HG03135 (cell line): ENCODE results near the gene ITGA11.
"Not testable (repeated sequence)": the region's sequence is repeated elsewhere in the genome, so short reads cannot be mapped to it uniquely, and the experiment has no call there.

Experiments
- ATAC-seq: cut with Tn5 transposase; IDR thresholded peaks from one replicate; pipeline ENCODE4 v1.9.1; 2021; ENCODE audit warnings: mild to moderate bottlenecking, moderate library complexity; ENCODE audit not compliant: unreplicated experiment

Gene ITGA11

DNA sequence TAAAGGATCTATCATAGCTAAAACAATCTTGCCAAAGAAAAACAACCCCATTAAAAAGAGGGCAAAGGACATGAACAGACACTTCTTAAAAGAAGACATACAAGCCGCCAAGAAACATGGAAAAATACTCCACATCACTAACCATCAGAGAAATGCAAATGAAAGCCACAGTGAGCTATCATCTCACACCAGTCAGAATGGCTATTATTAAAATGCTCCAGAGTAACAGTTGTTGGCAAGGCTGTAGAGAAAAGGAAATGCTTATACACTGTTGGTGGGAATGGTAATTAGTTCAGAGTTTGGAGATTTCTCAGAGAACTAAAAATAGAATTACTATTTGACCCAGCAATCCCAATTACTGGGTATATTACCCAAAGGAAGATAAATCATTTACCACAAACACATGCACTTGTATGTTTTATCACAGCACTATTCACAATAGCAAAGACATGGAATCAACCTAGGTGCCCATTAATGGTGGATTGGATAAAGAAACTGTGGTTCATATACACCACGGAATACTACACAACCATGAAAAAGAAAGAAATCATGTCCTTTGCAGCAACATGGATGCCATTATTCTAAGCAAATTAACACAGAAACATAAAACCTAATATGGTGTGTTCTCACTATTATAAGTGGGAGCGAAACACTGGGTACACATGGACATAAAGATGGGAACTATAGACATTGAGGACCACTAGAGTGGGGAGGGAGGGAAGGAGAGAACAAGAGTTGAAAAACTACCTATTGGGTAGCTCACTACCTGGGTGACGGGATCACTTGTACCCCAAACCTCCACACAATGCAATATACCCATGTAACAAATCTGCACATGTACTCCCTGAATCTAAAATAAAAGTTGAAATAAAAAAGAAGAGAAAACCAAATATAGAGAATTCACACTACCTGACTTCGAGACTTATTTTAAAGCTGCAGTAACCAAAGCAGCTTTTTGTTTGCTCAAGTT is 32.6 kb downstream of the ITGA11 start:
- ATAC-seq = no peak

DNA sequence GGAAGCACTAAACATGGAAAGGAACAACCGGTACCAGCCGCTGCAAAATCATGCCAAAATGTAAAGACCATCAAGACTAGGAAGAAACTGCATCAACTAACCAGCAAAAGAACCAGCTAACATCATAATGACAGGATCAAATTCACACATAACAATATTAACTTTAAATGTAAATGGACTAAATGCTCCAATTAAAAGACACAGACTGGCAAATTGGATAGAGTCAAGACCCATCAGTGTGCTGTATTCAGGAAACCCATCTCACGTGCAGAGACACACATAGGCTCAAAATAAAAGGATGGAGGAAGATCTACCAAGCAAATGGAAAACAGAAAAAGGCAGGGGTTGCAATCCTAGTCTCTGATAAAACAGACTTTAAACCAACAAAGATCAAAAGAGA is 34.0 kb downstream of the ITGA11 start:
- not testable (repeated sequence) for ATAC-seq

DNA sequence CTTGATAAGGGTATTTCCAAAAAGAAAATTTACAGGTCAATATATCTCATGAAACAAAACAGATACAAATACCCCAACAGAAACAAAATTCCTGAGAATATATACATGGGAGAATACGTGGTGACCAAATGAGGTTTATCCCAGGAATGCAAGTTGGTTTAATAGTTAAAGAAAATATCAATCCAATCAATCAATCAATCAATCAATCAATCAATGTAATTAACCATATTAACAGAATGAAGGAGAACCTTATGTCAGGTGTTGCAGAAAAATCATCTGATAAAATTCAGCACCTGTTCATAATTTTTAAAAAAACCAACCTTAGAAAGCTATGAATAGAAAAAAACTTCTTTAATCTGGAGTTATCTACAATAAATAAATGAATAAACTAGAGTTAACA is 35.9 kb downstream of the ITGA11 start:
- ATAC-seq = no peak

DNA sequence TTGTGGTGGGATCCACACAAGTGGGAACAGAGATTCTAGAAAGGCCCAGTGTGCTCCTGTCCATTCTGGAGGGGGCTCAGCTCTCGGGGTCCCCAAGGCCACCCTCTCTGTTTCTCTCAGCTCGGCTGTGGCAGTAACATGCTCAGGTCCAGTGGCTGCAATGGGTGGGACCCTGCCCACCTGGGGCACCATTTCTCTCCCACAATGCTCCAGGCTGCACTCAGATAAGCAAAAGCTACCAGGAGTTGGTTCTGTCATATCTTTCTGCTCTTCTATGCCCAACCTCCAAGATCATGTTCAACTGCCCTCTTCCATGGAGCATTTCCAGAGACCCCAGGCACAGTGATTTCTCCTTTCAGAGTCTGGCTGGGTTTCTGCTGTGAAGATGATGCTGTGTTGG is 40.8 kb downstream of the ITGA11 start:
- no peak for ATAC-seq

DNA sequence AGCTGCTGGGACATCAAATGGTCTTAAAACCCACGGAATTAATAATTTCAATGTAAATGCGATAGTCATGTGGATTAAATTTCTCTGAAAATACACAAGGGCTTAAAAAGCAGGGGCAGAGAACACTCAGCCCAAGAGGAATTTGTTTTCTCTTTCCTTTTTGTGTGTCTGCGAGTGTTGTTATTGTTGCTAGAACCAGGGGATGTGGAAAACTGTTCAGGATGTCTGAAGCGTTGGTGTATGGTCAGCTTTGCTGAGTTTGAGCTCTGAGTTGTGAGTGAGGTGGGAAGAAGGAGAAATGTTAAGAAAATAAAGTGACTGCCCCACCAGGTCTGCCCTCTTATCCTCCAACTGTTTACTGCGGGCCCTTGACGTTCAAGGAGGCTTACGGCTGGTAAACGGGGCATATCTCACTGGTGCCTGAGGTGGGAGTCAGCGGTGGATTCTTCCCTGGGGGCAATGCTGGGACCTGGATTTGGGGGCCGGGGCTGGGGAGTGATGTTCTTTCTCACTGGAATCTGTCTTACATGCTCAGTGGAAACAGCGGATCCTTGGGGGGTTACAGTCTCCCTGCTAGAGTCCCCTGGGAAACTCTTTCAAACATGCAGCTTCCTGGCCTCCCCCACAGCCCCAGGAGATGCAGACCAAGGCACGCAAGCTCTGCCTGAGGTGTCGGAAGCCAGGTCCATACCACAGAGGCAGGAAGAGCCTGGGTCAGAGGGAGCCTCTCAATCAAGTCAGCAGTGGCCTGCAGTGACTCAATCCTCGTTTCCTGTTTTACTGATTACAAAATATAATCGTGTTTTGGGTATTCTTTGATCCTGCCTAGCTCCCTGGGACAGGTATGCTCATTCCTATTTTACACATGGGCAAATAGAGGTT is 41.8 kb downstream of the ITGA11 start:
- no peak for ATAC-seq

DNA sequence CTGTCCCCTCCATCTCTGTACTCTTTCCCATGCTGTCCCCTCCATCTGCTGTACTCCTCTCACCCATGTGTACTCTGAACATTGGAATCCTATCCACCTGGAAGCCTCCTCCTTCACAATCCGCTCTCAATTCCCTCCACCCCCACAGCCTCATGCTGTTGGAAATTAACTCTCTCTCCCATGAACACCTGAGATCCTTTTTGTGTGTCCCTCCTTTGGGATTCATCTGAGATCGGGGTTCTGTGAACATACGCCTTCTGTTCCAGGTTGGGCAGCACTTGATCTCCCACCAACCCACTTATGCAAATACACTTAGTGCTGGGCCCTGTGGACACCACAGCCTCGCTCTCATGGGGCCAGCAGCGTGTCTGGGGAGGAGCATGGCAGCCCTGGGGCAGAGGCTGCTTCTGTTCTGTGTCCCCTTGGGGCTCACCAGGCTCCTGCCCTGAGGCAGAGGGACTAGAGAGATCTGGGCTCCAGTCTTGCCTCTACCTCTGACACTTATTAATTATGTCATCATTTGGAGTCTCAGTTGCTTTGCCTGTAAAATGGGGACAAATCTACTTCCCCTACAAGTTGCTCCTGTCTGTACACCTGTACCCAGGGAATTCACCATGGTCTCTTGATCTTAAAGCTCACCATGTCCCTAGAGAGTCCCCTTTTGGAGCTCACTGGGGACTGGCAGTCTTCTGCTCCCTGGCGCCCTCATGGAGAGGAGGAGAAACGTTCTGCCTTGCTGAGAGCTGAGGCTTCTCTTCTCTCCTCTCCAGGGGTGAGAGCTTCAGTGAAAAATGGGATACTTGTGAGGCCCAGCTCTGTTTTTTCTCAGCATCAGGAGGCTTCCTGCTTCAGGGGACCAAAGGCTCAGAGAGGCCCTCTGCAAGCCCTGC is 42.7 kb downstream of the ITGA11 start:
- ATAC-seq = no peak

DNA sequence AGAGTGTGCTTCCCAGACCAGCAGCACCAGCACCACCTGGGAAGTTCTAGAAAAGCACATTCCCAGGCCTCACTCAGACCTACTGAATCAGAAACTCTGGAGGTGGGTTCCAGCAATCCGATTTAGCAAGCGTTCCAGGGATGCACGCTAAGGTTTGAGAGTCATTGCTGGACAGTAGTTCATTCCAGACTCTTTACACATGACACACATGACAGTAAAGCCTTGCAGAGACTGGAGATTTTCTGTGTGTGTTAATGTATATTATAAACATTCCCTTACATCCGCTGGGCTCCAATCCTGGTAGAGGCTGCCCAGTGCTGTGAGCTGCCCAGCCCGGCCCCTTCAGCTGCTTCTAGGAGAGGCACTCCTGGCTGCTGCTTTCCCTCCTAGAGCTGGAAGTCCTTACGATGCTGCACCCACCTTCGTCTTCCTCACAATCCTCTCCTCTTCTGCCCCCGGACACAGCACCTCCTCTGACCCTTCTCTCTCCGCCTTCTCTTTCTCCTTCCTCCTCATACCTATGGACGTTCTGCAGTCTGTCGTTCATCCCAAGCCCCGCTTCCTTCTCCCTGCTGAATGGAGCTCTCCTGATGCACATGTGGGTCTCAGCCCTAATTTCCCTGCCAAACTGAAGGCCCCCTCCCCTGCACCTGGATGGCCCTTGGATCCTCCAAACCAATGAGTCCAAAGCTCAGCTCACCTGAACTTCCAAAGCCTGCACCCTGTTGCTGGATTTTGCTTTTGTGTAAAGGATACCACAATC is 44.4 kb downstream of the ITGA11 start:
- no peak for ATAC-seq

DNA sequence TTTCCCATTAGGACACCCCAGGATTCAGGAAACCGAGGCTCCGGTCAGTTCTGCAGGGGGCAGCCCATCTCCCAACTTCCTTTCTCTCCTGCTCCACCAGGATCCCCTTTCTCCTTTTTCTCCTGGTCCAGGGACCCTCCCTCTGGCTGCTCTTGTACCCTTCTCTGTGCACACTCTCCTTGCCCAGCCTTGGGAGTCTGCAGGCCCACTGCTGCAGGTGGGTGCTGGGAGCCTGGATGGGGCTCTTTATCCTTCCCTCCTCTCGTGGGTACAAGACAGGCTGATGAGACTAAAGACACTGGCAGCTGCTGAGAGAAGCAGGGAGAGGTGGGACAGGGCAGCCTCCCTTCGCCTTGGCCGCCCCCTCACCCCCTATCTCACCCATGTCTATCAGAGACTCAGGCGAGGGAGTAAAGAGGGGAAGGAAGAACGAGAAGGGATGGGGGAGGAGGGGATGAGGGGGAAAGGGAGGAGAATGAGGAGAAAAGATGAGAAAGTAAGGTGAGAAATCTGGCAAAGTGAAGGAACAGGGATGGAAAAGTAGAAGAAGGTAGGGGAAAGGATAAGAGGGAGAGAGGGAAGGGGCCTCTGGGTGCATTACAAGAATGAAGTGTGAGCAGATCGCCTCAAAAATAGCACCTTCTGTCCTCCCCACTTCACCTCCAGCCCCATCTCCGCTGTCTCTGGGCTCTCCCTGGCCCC is 45.2 kb downstream of the ITGA11 start:
- ATAC-seq = no peak

DNA sequence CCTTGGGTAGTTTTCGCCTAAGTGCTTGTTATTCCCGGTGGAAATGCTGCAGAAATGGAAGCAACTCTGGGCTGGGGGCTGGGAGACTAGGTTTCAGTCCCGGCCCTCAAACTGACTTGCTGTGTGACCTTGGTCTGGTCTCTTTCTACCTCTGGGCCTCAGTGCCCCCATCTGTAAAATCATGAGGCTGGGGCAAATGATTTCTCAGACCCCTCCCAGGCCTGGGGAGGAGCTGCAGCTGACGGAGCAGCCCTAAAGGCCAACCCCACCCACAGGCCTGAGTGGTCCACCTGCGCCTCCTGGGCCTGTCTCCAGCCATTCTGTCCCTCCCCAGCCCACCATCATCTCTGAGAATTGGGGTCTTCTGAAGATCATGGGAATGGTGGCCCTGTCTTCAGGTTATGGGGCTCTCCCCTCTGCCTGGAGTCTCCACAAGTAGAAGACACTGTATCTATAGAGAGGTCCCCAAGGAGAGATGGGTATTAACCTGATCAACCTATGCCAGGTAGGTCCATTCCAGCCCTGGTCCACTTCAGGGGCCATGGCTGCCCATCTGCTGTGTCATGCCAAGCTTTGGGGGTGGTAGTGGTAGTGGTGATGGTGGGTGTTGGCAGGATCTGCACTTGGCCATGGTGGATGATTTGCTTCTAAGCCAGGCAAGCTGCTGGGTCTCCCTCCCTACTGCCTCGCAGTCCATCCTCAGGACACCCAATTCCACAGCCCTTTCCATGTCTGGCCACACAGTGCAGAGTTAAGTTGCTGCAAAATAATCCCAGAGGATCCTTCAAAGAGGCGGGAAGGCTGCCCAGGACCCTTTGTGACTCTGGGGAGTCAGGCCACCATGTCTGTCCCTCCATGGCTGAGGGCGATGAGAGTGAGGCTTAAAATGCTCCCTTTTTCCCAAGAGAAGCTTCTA is 46.0 kb downstream of the ITGA11 start:
- ATAC-seq = no peak

DNA sequence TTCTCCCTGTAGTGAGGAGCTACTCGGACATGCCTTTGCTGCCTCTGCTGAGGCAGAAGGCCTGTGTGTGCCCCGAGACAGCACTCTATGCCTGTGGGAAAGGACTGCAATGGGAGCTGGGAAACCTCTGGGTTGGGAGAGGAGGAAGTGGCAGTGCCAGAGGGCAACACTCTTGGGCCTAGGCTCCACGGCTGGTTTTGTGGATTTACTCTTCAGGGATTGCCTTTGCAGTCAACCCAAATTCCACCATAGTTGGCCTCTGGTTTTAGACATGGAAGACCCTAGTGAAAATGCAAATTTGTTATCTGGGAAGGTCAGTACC is 46.8 kb downstream of the ITGA11 start:
- ATAC-seq = no peak

DNA sequence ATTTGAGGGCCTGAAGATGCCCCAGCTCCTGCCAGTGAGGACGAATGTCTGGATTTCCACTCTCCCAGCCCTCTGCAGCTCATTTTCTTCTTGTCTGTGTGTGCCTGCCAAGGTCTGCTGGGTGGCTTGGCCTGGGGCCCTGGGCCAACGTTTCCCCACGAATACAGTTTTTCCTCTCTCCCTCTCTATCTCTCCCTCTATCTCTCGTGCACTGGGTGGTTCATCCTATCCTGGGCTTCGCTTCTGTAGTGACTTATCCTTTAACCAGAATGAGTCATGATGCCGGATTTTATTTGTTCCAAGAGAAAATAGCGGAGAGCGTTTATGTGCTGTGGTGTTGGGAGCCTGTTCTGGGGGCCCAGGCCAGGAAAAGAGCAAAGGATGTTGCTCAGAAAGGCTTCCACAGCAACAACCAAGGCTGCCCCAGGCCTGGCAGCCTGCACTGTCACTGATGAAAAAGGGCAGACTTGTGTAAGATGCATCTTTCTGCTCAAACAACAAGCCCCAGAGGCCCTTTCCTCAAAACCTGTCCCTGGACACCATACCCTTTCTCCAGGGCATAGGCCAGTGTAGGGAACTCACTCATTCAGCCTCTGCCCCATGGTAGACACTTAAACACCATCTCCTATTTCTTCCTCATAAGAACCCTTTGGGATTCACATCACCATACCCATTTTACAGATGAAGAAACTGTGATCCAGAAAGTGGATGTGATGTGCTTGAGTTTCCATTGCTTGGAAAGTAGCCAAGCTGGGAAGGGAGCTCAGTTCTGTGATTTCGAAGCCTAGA is 47.3 kb downstream of the ITGA11 start:
- no peak for ATAC-seq

DNA sequence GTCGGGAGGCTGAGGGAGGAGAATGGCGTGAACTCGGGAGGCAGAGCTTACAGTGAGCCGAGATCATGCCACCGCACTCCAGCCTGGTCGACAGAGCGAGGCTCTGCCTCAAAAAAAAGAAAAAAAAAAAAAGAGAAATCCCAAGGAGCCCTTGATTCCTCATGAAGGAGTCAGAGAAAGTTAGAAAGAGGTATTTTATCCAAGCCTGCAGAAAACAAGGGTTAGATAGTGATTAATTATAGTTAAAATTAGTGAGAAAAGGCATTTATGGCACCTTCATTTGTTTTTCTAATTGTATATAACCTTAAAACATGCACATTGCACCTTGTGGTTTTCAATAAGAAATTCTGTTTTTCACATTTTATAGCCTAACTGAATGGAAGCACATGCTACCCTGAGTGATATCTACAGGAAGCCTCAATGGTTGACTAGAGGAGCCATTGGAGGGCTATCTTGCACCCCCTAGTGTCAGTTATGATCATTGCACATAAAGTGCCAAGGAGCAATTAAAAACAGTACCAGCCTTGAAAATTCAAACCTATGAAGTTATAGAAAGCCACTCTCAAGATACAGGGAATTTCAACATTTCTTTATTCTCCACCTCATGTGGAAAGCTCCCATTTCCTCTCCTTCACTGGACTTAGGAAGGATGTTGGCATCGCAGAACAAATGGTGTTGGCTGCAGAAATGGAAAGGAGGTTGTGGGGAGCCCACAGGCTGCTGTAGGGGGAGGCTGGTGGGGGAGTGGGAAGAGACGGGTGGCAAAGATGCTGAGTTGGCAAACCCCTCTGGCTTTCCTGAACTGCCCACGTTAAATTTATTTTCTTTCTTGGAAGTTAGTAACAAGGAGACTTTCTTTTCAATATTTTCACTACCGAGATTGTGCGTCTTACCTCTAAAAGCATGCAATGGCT is 48.5 kb downstream of the ITGA11 start:
- no peak for ATAC-seq

DNA sequence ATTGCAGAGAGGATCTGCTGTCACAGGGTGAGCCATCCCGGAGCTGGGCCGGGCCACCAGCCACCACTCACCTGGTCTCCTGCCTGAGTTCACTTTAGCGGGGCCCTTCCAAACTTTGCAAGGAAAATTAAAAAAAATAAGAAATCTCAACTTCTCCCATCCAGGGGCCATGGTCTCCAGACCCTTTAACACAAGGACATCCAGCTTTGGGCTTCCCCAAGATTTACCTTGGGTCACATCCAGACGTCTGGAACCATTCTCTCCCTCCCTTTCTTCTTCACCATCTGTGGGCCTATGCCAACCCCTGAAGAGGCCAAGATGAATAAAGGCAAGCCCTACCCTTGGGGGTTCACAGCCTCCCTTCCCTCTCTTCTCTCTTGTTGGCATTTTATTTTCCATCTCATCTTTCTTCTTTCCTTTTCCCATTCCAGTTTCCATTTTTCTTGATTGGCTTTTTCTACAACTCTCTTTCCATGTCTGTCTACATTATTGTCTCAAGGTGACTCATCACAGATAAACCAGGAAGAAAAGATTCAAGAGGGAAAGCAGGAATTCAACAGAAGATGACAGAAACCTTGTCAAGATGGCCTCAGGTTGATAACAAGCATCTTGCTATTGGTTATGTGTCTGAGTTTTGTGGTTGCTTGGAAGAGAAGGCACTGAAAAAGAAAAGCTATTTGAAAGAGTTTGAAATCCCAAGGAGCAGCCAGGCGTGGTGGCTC is 49.5 kb downstream of the ITGA11 start:
- no peak for ATAC-seq

DNA sequence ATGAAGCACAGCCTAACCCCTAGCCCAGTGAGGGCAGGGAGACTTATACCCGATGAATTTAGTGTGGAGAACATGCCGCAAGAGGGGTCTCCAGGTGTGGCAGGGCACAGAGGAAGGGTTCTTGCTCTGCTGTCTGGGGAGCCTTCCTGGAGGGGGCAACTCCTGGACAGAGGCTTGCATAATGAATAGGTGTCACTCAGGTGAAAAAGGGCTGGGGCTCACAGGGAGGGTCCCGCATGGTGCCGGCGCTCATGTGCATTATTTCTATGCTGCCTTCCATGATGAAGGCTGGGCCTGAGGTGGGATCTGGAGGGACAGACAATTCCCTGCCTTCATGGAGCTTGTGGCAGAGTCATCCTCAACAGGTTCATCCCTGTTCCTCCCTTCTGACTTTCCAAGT is 51.5 kb downstream of the ITGA11 start:
- no peak for ATAC-seq

DNA sequence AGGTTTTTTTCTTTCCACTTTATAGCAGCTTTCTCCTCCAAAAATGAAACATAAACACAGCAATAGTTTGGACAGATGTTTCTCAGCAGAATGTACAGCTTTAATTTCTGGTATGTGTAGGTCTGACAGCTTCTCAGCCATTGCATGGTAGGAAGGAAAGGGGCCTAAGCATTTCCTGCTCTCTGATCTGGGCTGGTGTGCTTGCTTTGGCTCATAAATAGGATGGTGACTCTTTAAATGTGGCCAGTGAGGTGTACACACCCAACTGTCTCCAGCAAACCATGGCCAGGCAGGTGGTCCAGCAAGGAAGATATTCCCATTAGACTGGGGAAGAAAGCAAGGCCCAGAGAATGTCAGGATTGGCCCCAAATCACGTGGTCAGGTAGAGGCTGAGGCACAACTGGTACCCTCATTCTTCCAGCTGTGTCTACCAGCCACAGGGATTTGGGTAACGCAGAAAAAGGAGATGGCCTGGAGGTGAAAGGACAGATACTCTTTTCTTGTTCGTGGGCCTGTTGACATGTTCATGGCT is 52.1 kb downstream of the ITGA11 start:
- no peak for ATAC-seq
